HG03135 (cell line): ENCODE results near the gene TMEM88.

Experiments used
- ATAC-seq: cut with Tn5 transposase; IDR thresholded peaks from one replicate; pipeline ENCODE4 v1.9.1; 2021; ENCODE audit warnings: mild to moderate bottlenecking, moderate library complexity; ENCODE audit not compliant: unreplicated experiment

The TMEM88 gene

DNA sequence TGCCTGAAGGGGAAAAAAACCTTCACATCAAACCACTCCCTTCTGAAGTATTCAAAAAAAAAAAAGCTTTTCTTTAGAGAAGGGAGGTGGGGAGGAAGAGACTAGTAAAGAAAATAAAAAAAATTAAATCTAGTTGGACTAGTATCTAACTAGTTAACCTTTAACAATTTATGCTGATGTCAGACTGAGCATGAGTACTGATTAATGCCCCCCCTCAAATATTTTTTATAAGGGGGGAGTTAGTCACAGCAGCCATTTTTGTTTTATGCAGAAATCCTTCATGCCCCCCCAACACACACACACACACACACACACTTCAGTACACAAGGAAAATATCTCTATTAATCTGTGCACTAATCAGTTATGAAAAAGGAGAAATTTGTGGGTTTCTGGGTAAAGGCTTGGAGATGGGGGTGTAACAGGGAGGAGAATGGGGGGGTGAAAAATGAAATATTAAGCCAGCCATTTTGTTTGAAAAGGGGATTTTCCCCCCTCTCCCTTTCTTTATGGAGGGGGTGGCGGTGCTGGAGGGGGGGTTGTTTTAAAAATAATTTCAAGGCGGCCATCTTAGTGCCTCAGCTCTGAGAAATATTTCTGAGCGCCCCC lies 29.0 kb downstream of the TMEM88 start:
- no peak for ATAC-seq

DNA sequence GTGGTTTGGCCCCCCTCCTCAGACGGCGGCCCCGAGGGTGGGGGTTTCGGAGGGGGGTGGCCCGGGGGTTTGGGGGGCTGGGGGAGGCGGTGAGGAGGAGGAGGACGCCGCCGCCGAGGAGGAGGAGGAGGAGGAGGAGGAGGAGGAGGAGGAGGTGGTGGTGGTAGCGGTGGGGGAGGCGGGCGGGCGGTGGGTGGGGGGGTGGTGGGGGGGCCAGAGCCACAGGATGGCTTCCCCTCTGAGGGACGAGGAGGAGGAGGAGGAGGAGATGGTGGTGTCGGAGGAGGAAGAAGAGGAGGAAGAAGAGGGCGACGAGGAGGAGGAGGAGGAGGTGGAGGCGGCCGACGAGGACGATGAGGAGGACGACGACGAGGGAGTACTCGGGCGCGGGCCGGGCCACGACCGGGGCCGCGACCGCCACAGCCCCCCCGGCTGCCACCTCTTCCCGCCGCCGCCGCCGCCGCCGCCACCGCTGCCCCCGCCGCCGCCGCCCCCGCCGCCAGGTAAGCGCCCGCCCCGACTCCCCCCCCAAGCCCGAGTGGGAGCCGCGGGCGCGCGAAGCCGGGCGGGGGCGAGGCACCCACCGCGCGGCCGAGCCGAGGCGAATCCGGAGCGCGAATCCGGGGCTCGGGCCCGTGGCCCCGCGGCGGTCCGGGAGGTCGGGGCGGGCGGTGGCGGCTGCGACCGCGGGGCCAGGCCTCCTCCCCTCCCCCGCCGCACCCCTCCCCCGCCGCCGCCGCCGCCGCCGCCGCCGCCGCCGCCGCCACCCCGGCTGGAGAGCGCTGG lies 29.9 kb downstream of the TMEM88 start:
- ATAC-seq, result no peak

DNA sequence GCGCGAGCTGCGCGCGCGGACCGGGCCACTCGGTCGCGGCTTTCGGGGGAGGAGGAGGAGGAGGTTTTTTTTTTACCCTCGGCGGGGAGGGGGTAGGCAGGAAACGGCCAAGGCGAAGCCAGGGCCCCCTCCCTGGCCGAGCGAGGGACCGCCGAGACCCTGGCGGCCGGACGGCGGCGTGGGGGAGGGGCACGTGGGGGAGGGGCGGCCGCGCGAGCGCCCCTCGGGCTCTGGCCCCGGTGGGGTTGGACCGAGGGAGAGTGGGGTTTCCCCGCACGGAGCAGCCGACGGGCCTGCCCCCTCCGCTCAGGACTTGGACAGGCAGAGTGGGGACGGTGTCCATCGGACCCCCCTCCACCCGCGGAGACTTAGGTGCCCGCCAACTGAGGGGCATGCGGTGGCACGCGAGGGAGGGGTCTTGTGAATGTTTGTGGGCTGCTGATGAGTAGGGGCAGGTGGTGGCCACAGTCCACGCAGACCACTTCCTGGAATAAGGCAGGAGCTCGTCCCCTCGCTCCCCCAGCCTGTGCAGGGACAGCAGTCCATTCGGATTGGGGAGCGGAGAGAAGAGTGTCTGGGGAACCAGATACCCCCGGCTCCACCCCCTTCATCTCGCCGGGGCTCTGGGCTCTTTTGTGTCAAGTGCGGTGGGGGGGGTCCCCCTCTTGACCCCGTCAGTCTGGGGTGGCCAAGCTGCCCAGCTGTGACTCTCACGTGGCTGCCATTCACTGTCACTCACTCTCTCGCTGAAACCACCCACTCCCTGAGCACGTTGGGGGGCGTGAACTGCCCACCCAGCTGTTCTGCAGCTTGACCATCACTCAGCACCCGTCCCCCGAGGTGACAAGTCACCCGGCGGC lies 30.7 kb downstream of the TMEM88 start:
- no peak for ATAC-seq

DNA sequence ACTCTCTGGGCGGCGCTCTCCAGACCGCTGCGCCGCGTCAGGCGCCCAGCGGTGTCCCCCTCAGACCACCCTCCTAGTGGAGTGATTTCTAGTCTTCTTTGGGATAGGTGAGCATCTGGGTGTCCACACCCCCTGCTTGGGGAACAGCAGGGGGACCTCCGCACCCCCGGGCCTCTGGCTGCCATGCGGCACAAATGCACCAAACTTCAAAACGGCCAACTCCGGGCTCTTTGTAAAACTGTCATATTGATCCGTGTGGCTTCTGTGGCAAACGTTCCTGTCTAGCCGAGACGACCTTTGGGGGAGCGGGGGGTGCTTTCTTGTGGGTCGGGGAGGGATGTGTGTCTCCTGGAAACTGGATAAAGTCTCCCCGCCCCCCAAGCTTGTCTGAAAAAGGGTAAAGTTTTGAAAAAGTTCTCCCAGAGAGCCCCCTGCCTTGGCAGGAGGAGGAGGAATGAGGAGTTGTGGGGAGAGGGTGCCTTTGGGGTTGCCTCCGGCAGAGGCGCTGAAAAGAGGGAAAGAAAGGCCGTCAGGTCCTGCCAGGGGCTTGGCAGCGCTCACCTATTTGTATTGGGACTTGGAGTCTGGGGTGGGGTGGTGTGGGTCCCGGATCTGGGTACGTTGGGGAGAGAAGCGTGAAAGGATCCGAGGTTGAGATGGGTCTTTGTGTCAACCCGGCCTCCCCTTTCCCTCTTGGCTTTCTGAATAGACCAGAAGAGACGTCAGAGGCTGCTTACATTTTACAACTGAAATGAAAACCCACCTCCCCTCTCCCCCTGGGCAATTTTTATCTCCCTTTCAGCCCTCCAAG lies 31.6 kb downstream of the TMEM88 start:
- ATAC-seq, result no peak

DNA sequence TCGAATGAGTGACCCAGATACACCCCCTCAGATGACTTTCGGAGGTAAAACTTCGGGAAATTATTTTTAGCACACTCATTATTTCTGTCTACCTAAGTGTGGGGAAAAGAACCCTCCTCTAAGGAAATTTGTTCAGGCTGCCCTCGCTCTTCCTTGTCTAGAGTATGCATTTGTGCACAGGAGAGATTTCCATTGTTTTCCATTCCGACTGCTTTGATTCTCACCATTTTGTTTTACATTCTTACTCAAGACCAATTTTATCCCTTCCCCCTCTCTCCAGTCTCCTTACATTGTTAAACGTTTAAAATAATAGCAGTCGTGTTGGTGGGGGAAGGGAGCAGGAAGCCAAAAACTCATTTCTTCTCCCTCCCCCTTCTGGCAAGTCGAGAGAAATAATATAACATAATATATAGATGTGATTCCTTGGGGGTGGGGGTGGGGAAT lies 32.2 kb downstream of the TMEM88 start:
- no peak for ATAC-seq

DNA sequence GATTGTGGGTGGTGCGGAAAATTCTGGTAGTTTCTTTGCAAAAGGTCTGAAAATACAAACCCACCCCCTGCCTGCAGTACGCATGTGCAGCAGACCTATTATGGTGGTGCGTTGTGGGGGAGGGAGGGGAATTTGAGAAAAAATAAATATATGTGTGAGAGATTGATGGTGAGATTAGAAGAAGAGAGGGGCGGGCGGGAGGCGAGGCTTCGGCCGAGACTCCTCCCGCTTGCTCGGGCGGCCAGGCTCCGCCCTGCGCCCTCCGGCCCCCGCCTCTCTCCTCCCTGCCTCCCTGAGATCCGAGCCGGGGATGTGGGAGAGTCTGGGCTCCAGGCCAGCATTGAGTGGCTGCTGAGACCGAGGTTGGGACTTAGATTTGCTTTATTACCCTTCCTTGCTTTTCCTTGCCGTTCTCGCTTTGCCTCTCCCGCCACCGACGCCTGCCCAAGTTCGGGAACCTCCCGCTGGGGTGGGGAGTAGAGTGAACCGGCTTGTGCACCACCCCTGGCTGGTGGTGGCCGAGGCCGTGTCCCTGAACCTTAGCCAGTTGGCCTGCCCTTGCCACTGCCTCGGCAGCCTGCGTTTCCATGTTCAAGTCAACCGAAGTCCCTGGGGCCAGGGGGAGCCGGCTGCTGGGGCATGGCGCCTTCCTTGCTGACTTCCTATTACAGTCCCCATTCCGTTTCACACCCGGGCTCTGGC lies 32.8 kb downstream of the TMEM88 start:
- no peak for ATAC-seq

- no peak for ATAC-seq
These were observed 33.5 kb downstream of the TMEM88 start, which contains the start of gene CHD3 for GRCh38 chr17:7888184-7888920. CHD3 (plus strand) TSS chr17:7888789; CDS start chr17:7889001, 212 bp downstream.

DNA sequence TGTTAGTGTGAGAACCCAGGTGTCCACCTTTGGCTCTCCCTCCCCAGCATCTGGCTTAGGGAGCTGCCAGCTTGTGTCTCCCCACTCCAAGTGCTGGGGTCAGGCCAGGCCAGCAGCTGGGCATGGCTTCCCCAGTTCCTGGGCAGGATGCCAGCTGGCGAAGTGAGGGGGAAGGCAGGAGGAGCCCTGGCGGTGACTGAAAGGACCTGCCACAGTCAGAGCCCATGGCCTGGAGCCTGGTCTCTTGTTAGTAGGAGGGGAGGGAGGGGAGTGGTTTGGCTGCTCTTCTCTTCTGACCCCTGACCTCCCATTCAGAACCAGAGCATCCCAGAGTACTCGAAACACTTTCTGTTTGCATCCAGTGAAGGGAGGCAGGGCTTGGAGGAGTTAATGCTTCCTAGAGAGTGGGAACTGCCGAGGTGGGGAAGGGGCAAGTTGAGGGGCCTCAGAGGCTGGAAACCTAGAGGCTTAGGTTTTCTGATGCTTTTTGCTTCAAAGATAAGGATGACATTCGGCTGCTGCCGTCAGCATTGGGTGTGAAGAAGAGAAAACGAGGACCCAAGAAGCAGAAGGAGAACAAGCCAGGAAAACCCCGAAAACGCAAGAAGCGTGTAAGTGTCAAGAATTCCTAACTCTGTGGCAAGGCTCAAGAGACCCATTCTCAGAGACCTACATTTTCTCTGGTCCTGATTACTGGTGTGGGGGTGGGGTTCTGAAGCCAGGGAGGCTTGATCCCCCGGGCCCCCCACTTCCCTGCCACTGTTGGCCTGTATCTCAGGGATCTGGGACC lies 34.5 kb downstream of the TMEM88 start:
- ATAC-seq, result no peak

DNA sequence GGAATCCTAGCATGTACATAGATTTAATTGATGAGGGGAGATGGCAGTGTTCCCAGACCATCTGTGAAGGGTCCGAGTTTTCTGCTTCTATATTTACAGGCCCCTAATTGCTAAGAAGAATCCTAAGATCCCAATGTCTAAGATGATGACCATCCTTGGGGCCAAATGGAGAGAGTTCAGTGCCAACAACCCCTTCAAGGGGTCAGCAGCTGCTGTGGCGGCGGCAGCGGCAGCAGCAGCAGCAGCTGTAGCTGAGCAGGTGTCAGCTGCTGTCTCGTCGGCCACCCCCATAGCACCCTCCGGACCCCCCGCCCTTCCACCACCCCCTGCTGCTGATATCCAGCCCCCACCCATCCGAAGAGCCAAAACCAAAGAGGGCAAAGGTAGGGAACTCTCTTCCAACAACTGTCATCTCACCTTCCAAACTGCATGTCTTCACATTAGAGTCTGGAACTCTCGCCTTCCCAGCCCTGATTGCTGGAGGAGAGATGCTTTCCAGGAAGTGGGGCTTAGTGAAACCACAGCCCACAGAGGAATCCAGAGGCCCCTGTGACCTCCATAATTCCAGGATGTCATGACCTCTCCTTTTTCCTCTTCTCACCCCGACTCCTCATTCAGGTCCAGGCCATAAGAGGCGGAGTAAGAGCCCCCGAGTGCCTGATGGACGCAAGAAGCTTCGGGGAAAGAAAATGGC lies 38.5 kb downstream of the TMEM88 start:
- ATAC-seq, result no peak

- no peak for ATAC-seq
These were observed 39.4 kb downstream of the TMEM88 start for GRCh38 chr17:7894226-7894625.

DNA sequence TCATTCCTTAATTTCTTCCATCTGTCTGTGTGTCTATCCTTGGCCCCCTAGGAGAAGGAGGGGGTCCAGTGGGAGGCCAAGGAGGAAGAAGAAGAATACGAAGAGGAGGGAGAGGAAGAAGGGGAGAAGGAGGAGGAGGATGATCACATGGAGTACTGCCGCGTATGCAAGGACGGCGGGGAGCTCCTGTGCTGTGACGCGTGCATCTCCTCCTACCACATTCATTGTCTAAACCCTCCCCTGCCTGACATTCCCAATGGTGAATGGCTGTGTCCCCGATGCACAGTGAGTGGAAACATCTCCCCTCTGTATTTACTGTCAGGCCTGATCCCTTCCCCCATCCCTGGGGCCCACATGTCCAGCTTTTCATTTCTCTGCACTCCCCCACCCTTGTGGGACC lies 40.0 kb downstream of the TMEM88 start:
- no peak for ATAC-seq

GRCh38 chr17:7897090-7897489 lies 42.2 kb downstream of the TMEM88 start:
- ATAC-seq, result no peak

DNA sequence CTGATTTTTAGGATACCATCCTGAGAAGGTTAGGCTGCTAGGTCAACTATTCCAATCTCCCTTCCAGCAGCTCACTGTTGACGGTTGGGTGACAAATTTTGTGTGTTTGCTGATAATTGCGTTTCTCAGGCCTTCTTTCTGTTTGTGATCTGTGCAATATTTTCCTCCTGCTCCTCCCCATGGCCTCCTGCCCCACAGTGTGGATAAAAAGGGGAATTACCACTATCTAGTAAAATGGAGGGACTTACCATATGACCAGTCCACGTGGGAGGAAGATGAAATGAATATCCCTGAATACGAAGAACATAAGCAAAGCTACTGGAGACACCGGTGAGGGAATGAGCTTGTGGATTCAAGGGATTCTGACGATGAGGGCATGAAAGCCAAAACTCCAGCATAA lies 42.9 kb downstream of the TMEM88 start:
- no peak for ATAC-seq

- no peak for ATAC-seq
These were observed 48.6 kb downstream of the TMEM88 start for GRCh38 chr17:7903154-7904103.
